Neutrophil (primary cell): ENCODE data around the gene BICRA.

Experiments used
- H3K27ac ChIP-seq: fragments of 200-600 bp; sonication (generic); 2 replicates; pipeline ENCODE4 v1.5.1; 2016; ENCODE audit warnings: mild to moderate bottlenecking, moderate library complexity
- H3K27me3 ChIP-seq: fragments of 200-600 bp; sonication (generic); 2 replicates; pipeline ENCODE4 v1.6.0; 2016; ENCODE audit warnings: mild to moderate bottlenecking
- H3K36me3 ChIP-seq: fragments of 200-600 bp; sonication (generic); 2 replicates; pipeline ENCODE4 v1.5.1; 2017
- H3K4me1 ChIP-seq, 2 experiments: fragments of 200-600 bp in 1 of 2; sonication (generic) in 1 of 2; 1 replicate in 1 of 2; 2 replicates in 1 of 2; pipeline versions ENCODE4 v1.5.1 to v1.6.1; 2013 to 2016; ENCODE audit warnings: low read depth in 1 of 2, low read length in 1 of 2, mild to moderate bottlenecking in 1 of 2, moderate library complexity in 1 of 2; ENCODE audit not compliant: control insufficient read depth in 1 of 2, insufficient read depth in 1 of 2
- H3K4me3 ChIP-seq, 2 experiments: fragments of 200-600 bp in 1 of 2; sonication (generic) in 1 of 2; 1 replicate in 1 of 2; 2 replicates in 1 of 2; pipeline ENCODE4 v1.5.1; 2013 to 2016; ENCODE audit warnings: low read depth in 1 of 2, low read length in 1 of 2, mild to moderate bottlenecking in 1 of 2, moderate library complexity in 1 of 2
- H3K9me3 ChIP-seq: fragments of 200-600 bp; sonication (generic); 2 replicates; pipeline ENCODE4 v1.5.1; 2016
- TF ChIP-seq, protein P1 (sequence below): fragments of 200-600 bp; sonication (generic); IDR thresholded peaks from 2 replicates; pipeline ENCODE4 v1.5.1; 2016; ENCODE audit warnings: antibody characterized with exemption

The BICRA gene

DNA sequence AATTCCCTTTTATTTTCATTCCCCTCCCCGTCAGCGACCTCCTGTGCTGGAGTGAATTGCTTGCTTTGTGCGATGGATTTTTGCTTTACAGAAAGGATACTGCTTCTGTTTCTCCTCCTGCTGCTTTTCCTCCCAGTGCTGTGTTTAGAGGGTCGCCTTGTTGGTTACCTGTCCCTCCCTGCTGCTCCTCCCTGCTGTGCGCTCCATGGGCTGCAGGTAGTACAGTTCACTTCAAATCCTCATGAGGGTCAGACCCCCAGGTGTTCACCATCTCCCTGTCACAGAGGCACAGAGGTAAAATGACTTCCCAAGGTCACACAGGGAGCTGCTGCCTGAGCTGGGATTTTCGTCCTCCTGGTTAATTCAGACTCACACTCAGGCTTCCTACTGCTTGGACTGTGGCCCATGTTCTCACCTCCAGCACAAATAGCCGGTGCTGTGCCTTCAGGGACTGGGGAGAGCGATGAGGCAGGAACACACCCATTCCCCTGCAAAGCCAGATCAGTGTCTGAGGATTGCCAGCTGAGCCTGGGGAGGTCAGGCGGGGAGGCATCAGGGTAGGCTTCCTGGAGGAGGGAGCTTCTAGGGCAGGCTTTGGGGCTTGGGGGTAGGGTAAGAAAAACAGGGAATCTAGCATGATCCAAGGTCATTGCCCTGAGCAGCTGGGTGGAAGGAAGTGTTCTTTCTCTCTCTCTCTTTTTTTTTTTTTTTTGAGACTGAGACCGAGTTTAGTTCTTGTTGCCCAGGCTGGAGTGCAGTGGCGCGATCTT is 14.4 kb downstream of the BICRA start:
- Histone ChIP-seq H3K4me1 (no peaks in the 10 kb centered on the region), H3K36me3 (peaks cover 12% of the 10 kb centered on the region), H3K4me3 (no peak overlapping the region), H3K27ac (no peak overlapping the region), H3K27me3 (no peaks in the 10 kb centered on the region), H3K9me3 (no peaks in the 10 kb centered on the region)
- TF ChIP-seq, protein P1, sequence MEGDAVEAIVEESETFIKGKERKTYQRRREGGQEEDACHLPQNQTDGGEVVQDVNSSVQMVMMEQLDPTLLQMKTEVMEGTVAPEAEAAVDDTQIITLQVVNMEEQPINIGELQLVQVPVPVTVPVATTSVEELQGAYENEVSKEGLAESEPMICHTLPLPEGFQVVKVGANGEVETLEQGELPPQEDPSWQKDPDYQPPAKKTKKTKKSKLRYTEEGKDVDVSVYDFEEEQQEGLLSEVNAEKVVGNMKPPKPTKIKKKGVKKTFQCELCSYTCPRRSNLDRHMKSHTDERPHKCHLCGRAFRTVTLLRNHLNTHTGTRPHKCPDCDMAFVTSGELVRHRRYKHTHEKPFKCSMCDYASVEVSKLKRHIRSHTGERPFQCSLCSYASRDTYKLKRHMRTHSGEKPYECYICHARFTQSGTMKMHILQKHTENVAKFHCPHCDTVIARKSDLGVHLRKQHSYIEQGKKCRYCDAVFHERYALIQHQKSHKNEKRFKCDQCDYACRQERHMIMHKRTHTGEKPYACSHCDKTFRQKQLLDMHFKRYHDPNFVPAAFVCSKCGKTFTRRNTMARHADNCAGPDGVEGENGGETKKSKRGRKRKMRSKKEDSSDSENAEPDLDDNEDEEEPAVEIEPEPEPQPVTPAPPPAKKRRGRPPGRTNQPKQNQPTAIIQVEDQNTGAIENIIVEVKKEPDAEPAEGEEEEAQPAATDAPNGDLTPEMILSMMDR: no peak

DNA sequence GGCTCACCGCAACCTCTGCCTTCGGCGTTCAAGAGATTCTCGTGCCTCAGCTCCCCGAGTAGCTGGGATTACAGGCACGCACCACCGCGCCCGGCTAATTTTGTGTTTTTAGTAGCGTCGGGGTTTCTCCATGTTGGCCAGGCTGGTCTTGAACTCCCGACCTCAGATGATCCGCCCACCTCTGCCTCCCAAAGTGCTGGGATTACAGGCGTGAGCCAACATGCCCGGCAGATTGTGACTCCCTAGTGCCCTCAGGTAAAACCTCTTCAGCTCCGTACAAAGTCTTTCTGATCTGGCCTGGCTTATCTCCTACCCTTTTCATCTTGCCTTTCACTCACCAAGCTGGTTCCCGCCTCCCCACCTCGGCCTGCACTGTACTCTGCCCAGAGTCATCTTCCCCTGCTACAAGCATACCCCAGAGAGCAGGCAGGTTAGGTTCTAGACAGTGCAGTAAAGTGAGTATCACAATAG is 15.0 kb downstream of the BICRA start:
- Histone ChIP-seq H3K4me3 (no peak overlapping the region), H3K9me3 (no peaks in the 10 kb centered on the region), H3K27ac (no peak overlapping the region), H3K4me1 (no peaks in the 10 kb centered on the region), H3K27me3 (no peaks in the 10 kb centered on the region), H3K36me3 (peaks cover 12% of the 10 kb centered on the region)
- TF ChIP-seq, protein P1: no peak

DNA sequence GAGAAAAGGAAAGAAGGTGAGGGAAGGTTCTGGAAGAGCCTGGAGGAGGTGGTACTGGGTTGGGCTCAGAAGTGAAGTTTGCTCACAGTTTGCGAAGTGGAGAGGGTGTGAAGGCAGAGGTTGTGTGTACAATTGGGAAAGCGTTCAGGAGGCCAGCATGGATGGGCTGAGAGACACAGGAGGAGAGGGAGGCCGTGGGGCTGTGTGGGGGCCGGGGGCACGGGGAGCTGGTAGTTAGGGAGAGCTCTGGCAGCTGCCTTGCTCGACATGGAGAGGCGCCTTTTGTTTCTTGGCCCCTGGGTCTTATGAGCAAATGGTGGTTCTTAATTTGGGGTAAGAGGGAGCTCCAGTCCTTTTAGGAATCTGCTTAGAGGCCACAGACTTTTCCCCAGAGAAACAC is 16.7 kb downstream of the BICRA start:
- H3K36me3 ChIP-seq: peaks cover 12% of the 10 kb centered on the region
- no peak overlapping the region for H3K4me3 ChIP-seq
- no peak overlapping the region for H3K27ac ChIP-seq
- H3K9me3 ChIP-seq: no peaks in the 10 kb centered on the region
- TF ChIP-seq, protein P1: no peak
- H3K4me1 ChIP-seq: no peaks in the 10 kb centered on the region
- no peaks in the 10 kb centered on the region for H3K27me3 ChIP-seq

DNA sequence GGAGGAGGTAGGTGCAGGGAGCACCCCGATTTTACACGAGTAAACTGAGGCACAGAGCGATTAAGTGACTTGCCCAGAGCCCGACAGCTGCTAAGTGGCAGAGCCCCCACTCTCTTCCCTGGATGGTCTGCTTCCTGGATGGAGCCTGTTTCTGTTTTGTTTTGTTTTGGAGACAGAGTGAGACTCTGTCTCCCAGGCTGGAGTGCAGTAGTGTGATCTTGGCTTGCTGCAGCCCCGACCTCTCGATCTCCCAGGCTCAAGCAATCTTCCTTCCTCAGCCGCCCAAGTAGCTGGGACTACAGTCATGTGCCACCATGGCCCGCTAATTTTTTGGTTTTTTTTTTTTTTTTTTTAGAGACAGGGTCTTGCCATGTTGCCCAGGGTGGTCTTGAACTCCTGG is 17.3 kb downstream of the BICRA start:
- Histone ChIP-seq H3K27me3 (no peaks in the 10 kb centered on the region), H3K9me3 (no peaks in the 10 kb centered on the region), H3K4me3 (no peak overlapping the region), H3K27ac (no peak overlapping the region), H3K4me1 (no peaks in the 10 kb centered on the region), H3K36me3 (peaks cover 9% of the 10 kb centered on the region)
- TF ChIP-seq, protein P1: no peak

DNA sequence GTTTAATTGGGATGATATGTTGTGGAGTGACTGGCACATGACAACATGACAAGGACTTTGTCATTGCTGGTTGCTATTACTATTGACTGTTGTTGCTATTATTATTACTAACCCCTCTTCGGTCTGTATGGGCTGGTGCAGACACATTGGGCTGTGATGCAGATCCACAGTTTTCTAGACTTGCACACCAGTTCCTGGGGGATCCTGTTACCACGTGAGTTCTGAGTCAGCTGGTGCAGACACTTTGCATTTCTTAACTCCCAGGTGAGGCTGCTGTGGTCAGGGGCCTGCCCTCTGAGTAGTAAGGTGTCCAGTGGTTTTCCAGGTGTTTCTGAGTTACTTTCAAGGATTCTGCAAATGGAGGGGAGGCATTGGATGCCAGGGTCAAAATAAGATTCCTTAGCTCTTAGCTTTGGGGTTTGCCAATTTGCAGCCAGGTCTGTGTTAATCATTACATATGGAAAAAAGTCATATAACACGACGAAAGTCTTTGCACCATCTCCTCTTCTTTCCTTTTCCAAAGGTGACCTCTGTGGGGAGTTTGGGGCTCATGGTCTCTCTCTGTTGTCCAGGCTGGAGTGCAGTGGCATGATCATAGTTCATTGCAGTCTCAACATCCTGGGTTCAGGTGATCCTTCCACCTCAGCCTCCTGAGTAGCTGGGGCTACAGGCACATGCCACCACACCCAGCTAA is 19.3 kb downstream of the BICRA start:
- H3K36me3 ChIP-seq: peaks cover 7% of the 10 kb centered on the region

More for the DNA sequence above, 19.3 kb downstream of the BICRA start:
- H3K9me3 ChIP-seq: no peaks in the 10 kb centered on the region
- no peaks in the 10 kb centered on the region for H3K4me1 ChIP-seq
- no peaks in the 10 kb centered on the region for H3K27me3 ChIP-seq
- no peak overlapping the region for H3K4me3 ChIP-seq
- no peak overlapping the region for H3K27ac ChIP-seq
- TF ChIP-seq, protein P1: no peak
